WTC11 (cell line): ENCODE results near the gene HBZ. TPM values are rescaled to one million over a fixed set of nuclear protein-coding genes. Genes with fewer than 3 reads are reported as not detected.
"Not testable (repeated sequence)": the region's sequence is repeated elsewhere in the genome, so short reads cannot be mapped to it uniquely, and the experiment has no call there.

Experiments
- ATAC-seq: fragments of 200-7000 bp; cut with Tn5 transposase; 2 replicates; pipeline ENCODE4 v1.10.0; 2021; ENCODE audit warnings: mild to moderate bottlenecking, moderate library complexity
- CTCF ChIA-PET: fragments of 300-600 bp; sonication (Branson Sonifier 250); formaldehyde crosslinking; loops from one replicate; lab custom pipeline; 2021; ENCODE audit warnings: antibody characterized with exemption; lab: Charles Lee
- POLR2A ChIA-PET: fragments of 350-600 bp; sonication (Branson Sonifier 250); formaldehyde crosslinking; loops from one replicate; lab custom pipeline; 2021; ENCODE audit warnings: antibody characterized with exemption; lab: Charles Lee
- DNase-seq: peaks from one replicate; pipeline ENCODE4 v3.0.0; 2021; ENCODE audit warnings: low spot score
- H3K27ac Mint-ChIP-seq: 2 replicates; pipeline ENCODE4 v1.8.0; 2021; ENCODE audit warnings: mixed read lengths
- H3K27me3 Mint-ChIP-seq: 2 replicates; pipeline ENCODE4 v1.8.0; 2021; ENCODE audit warnings: low read depth, mild to moderate bottlenecking, moderate library complexity, mixed read lengths
- H3K36me3 Mint-ChIP-seq: 2 replicates; pipeline ENCODE4 v1.8.0; 2021; ENCODE audit warnings: mixed read lengths
- H3K4me1 Mint-ChIP-seq: 2 replicates; pipeline ENCODE4 v1.8.0; 2022; ENCODE audit warnings: mixed read lengths
- H3K4me3 Mint-ChIP-seq: 2 replicates; pipeline ENCODE4 v1.8.0; 2021; ENCODE audit warnings: mild to moderate bottlenecking, moderate library complexity, mixed read lengths
- H3K9me3 Mint-ChIP-seq: 2 replicates; pipeline ENCODE4 v1.8.0; 2021; ENCODE audit warnings: mixed read lengths
- ATF6 ChIP-seq: sonication (generic); formaldehyde crosslinking; IDR thresholded peaks from 2 replicates; pipeline ENCODE4 v1.8.1; 2023; ENCODE audit warnings: mild to moderate bottlenecking, missing genetic modification reagents
- E2F4 ChIP-seq: sonication (generic); formaldehyde crosslinking; IDR thresholded peaks from 2 replicates; pipeline ENCODE4 v1.8.1; 2022; ENCODE audit warnings: low read depth, mild to moderate bottlenecking, moderate library complexity, missing genetic modification reagents, borderline replicate concordance
- FOXP1 ChIP-seq: sonication (generic); formaldehyde crosslinking; IDR thresholded peaks from 2 replicates; pipeline ENCODE4 v1.8.0; 2022; ENCODE audit warnings: missing genetic modification reagents, mild to moderate bottlenecking, moderate library complexity, borderline replicate concordance
- GRHL2 ChIP-seq: fragments of 250-450 bp; sonication (Bioruptor Pico); IDR thresholded peaks from 2 replicates; pipeline ENCODE4 v1.8.0; 2022; ENCODE audit warnings: mild to moderate bottlenecking, moderate library complexity; ENCODE audit not compliant: insufficient replicate concordance, severe bottlenecking
- SP1 ChIP-seq: sonication (generic); formaldehyde crosslinking; conservative IDR thresholded peaks from 2 replicates; pipeline ENCODE4 v1.8.1; 2022; ENCODE audit warnings: missing genetic modification reagents
- ZNF263 ChIP-seq: sonication (generic); formaldehyde crosslinking; IDR thresholded peaks from 2 replicates; pipeline ENCODE4 v1.8.1; 2022; ENCODE audit warnings: low read depth, mild to moderate bottlenecking, moderate library complexity, missing genetic modification reagents
- ZNF425 ChIP-seq: fragments of 250-450 bp; sonication (Bioruptor Pico); conservative IDR thresholded peaks from 2 replicates; pipeline ENCODE4 v1.9.0; 2021; ENCODE audit warnings: mild to moderate bottlenecking
- total RNA-seq: library from RNA; stranded (reverse); gene quantifications from 3 replicates; pipeline ENCODE4 v1.2.3, GENCODE V29; 2021

Gene HBZ
- total RNA-seq, 1 experiment from 2014 or later, result 0.52 TPM

- H3K36me3 Mint-ChIP-seq, POLR2A ChIA-PET, H3K27ac Mint-ChIP-seq, DNase-seq, H3K9me3 Mint-ChIP-seq, CTCF ChIA-PET, H3K4me1 Mint-ChIP-seq: not testable (repeated sequence)
- Mint-ChIP-seq H3K4me3 (peak overlapping the region; percentile 41; the same call in 1 of the 2 replicates), H3K27me3 (peaks cover 73% of the 10 kb centered on the region)
- ATAC-seq, result peak; percentile 12; the same call in 1 of the 2 replicates
Observed at GRCh38 chr16:163696-164095, 11.3 kb downstream of the HBZ start.

GRCh38 chr16:164134-164823, 11.8 kb downstream of the HBZ start:
- H3K27me3 Mint-ChIP-seq, result peaks cover 75% of the 10 kb centered on the region
- CTCF ChIA-PET, result interaction anchor here (0.5 to 1.4 kb wide), 3 partner anchors 16 to 189 kb away, joined by 3 to 5 read pairs (median 4); partner anchors contain the start of genes AXIN1 and HBQ1
- not testable (repeated sequence) for DNase-seq

GRCh38 chr16:164827-165538, 12.5 kb downstream of the HBZ start:
- ChIA-PET CTCF (interaction anchor here (0.5 to 2.0 kb wide), 7 partner anchors 16 to 198 kb away, joined by 3 to 5 read pairs (median 4); partner anchors contain the start of genes AXIN1 and HBQ1), POLR2A (no interaction called here)
- Mint-ChIP-seq H3K27me3 (peaks cover 77% of the 10 kb centered on the region), H3K36me3 (no peaks in the 10 kb centered on the region), H3K4me1 (peaks cover 16% of the 10 kb centered on the region), H3K9me3 (no peaks in the 10 kb centered on the region), H3K27ac (no peak overlapping the region), H3K4me3 (peak overlapping the region; percentile 59)
- TF ChIP-seq GRHL2 (CRISPR knock-in tag), result no peak
- no peak for TF ChIP-seq E2F4 (CRISPR knock-in tag)
- DNase-seq, result no peak
- ATAC-seq, result peak; percentile 40

More at GRCh38 chr16:164134-164823, 11.8 kb downstream of the HBZ start:
- H3K9me3 Mint-ChIP-seq, H3K36me3 Mint-ChIP-seq, POLR2A ChIA-PET, H3K27ac Mint-ChIP-seq, H3K4me1 Mint-ChIP-seq, H3K4me3 Mint-ChIP-seq: not testable (repeated sequence)
- peak; percentile 19 for ATAC-seq

GRCh38 chr16:165539-166374, 13.3 kb downstream of the HBZ start, which contains the start of gene HBM:
HBM (plus strand) TSS chr16:165978; CDS start chr16:165998, 20 bp downstream.
- ChIA-PET CTCF (interaction anchor here (0.7 to 2.0 kb wide), 11 partner anchors 14 to 197 kb away, joined by 3 to 5 read pairs (median 4); partner anchors contain the start of gene HBQ1), POLR2A (no interaction called here)
- Mint-ChIP-seq H3K27me3 (peaks cover 85% of the 10 kb centered on the region), H3K4me3 (peak within 1 kb of the TSS; percentile 59), H3K36me3 (no peaks in the 10 kb centered on the region), H3K9me3 (no peaks in the 10 kb centered on the region), H3K4me1 (peaks cover 21% of the 10 kb centered on the region), H3K27ac (no peak within 1 kb of the TSS)
- DNase-seq (no peak), ATAC-seq (no peak)
- TF ChIP-seq ZNF425 (CRISPR knock-in tag), result no peak
- peak; percentile 23; the same call in 1 of the 2 replicates for TF ChIP-seq FOXP1 (CRISPR knock-in tag)

- Mint-ChIP-seq H3K9me3 (no peaks in the 10 kb centered on the region), H3K36me3 (no peaks in the 10 kb centered on the region), H3K4me3 (peak overlapping the region; percentile 54), H3K27ac (no peak overlapping the region), H3K4me1 (peaks cover 23% of the 10 kb centered on the region), H3K27me3 (peaks cover 87% of the 10 kb centered on the region)
- POLR2A ChIA-PET, result no interaction called here
- CTCF ChIA-PET, result interaction anchor here (0.7 to 2.0 kb wide), 8 partner anchors 14 to 196 kb away, joined by 3 to 5 read pairs (median 4); partner anchors contain the start of gene HBQ1
- no peak for ATAC-seq
- TF ChIP-seq SP1 (CRISPR knock-in tag) (0 out of 2 replicates have a peak, but pooled peaks have one; percentile 14), ATF6 (CRISPR knock-in tag) (no peak), ZNF263 (CRISPR knock-in tag) (peak; percentile 80; the same call in 1 of the 2 replicates)
- no peak for DNase-seq
Observed at GRCh38 chr16:166375-167121, 14.1 kb downstream of the HBZ start.
